SK-N-SH (cell line): ENCODE data around the gene PODXL. TPM values are rescaled to one million over a fixed set of nuclear protein-coding genes. Genes with fewer than 3 reads are reported as not detected.

Experiments used
- CTCF ChIA-PET: fragments of 300-600, 350-600 bp; formaldehyde crosslinking; extraction: SDS; loops from one replicate; lab custom pipeline; 2021; lab: Yijun Ruan, JAX
- POLR2A ChIA-PET: fragments of 350-600 bp; sonication (Branson Sonifier 250); formaldehyde crosslinking; extraction: SDS; loops from one replicate; lab custom pipeline; 2020; ENCODE audit warnings: antibody characterized with exemption, inconsistent platforms; lab: Yijun Ruan, JAX
- DNase-seq: peaks from one replicate; pipeline ENCODE4 v3.0.0; 2012
- H2AFZ ChIP-seq: fragments of 200-600 bp; sonication (generic); 2 replicates; pipeline ENCODE4 v1.8.1; 2016; ENCODE audit warnings: antibody characterized with exemption, mild to moderate bottlenecking, low read depth
- H3F3A ChIP-seq: fragments of 200-600 bp; sonication (generic); replicated peaks from 2 replicates; pipeline ENCODE3; 2016; ENCODE audit warnings: antibody characterized with exemption, mild to moderate bottlenecking; ENCODE audit not compliant: insufficient read depth
- H3K27ac ChIP-seq, 2 experiments: fragments of 200-500 bp in 1 of 2; fragments of 200-600 bp in 1 of 2; sonication (Bioruptor generic) in 1 of 2; sonication (generic), shearing (Covaris generic) in 1 of 2; 2 replicates each; pipeline versions ENCODE4 v1.5.1 to v1.6.1; 2014 to 2016; ENCODE audit warnings: low read depth in 2 of 2, inconsistent platforms in 1 of 2, low read length in 1 of 2, mild to moderate bottlenecking in 1 of 2, mixed read lengths in 1 of 2
- H3K27me3 ChIP-seq: fragments of 200-600 bp; sonication (generic), shearing (Covaris generic); 2 replicates; pipeline ENCODE4 v1.6.1; 2016; ENCODE audit warnings: mixed run types; ENCODE audit not compliant: insufficient read depth
- H3K36me3 ChIP-seq, 2 experiments: fragments of 200-500 bp in 1 of 2; fragments of 200-600 bp in 1 of 2; sonication (Bioruptor generic) in 1 of 2; sonication (generic) in 1 of 2; replicated peaks in 1 of 2; 2 replicates each; pipeline versions ENCODE3 to v1.5.1; 2014 to 2016; ENCODE audit warnings: low read length in 1 of 2, mild to moderate bottlenecking in 1 of 2; ENCODE audit not compliant: insufficient read depth in 2 of 2, control insufficient read depth in 1 of 2
- H3K4me1 ChIP-seq, 2 experiments: fragments of 200-500 bp in 1 of 2; fragments of 200-600 bp in 1 of 2; sonication (Bioruptor generic) in 1 of 2; sonication (generic), shearing (Covaris generic) in 1 of 2; 2 replicates each; pipeline versions ENCODE4 v1.5.1 to v1.6.1; 2014 to 2016; ENCODE audit warnings: low read depth in 1 of 2, low read length in 1 of 2, mixed run types in 1 of 2; ENCODE audit not compliant: insufficient read depth in 2 of 2, control insufficient read depth in 1 of 2
- H3K4me2 ChIP-seq: fragments of 200-600 bp; sonication (generic), shearing (Covaris generic); 2 replicates; pipeline ENCODE4 v1.6.1; 2017; ENCODE audit warnings: mixed run types
- H3K4me3 ChIP-seq, 2 experiments: fragments of 200-500 bp in 1 of 2; fragments of 200-600 bp in 1 of 2; sonication (Bioruptor generic) in 1 of 2; sonication (generic), shearing (Covaris generic) in 1 of 2; 2 replicates each; pipeline versions ENCODE4 v1.5.1 to v1.8.1; 2014 to 2016; ENCODE audit warnings: low read depth in 2 of 2, inconsistent platforms in 1 of 2, low read length in 1 of 2, mild to moderate bottlenecking in 1 of 2, mixed read lengths in 1 of 2, moderate library complexity in 1 of 2
- H3K79me2 ChIP-seq: fragments of 200-600 bp; sonication (generic); 2 replicates; pipeline ENCODE4 v1.8.1; 2017; ENCODE audit warnings: mild to moderate bottlenecking; ENCODE audit not compliant: insufficient read depth
- H3K9ac ChIP-seq: fragments of 200-600 bp; sonication (generic); 2 replicates; pipeline ENCODE4 v1.6.1; 2017; ENCODE audit warnings: mixed run types
- H3K9me2 ChIP-seq: fragments of 200-600 bp; sonication (generic); 2 replicates; pipeline ENCODE4 v1.6.1; 2017; ENCODE audit warnings: mixed run types
- H3K9me3 ChIP-seq: fragments of 200-600 bp; sonication (generic); 2 replicates; pipeline ENCODE4 v1.6.1; 2017; ENCODE audit warnings: mixed run types, mild to moderate bottlenecking, moderate library complexity
- H4K20me1 ChIP-seq: fragments of 200-600 bp; sonication (generic); 2 replicates; pipeline ENCODE4 v1.6.1; 2017; ENCODE audit warnings: mild to moderate bottlenecking, mixed run types; ENCODE audit not compliant: insufficient read depth
- CTCF ChIP-seq: fragments of 200-600 bp; sonication (generic); IDR thresholded peaks from 2 replicates; pipeline ENCODE4 v1.6.1; 2017; ENCODE audit warnings: antibody characterized with exemption, mild to moderate bottlenecking, moderate library complexity
- EZH2phosphoT487 ChIP-seq: fragments of 200-600 bp; sonication (generic); IDR thresholded peaks from 2 replicates; pipeline ENCODE4 v1.6.1; 2017; ENCODE audit warnings: low read depth, mixed run types, mild to moderate bottlenecking, antibody characterized with exemption, moderate library complexity, borderline replicate concordance
- FOSL2 ChIP-seq: IDR thresholded peaks from 2 replicates; pipeline ENCODE4 v1.4.0; 2012; ENCODE audit warnings: low read depth, mild to moderate bottlenecking, moderate library complexity, borderline replicate concordance
- FOXJ3 ChIP-seq: sonication (generic); formaldehyde crosslinking; IDR thresholded peaks from 2 replicates; pipeline ENCODE4 v1.5.1; 2020; ENCODE audit warnings: mild to moderate bottlenecking, missing genetic modification reagents
- GABPA ChIP-seq: IDR thresholded peaks from 2 replicates; pipeline ENCODE4 v1.4.0; 2012; ENCODE audit warnings: low read depth, mild to moderate bottlenecking
- GATA2 ChIP-seq: sonication (generic); formaldehyde crosslinking; IDR thresholded peaks from 2 replicates; pipeline ENCODE4 v1.5.0; 2020; ENCODE audit warnings: mild to moderate bottlenecking, missing genetic modification reagents
- MAX ChIP-seq: IDR thresholded peaks from 2 replicates; pipeline ENCODE4 v1.4.0; 2012; ENCODE audit warnings: low read depth
- MEF2A ChIP-seq: IDR thresholded peaks from 2 replicates; pipeline ENCODE4 v1.4.0; 2012; ENCODE audit warnings: low read depth, borderline replicate concordance
- NFIC ChIP-seq: IDR thresholded peaks from 2 replicates; pipeline ENCODE4 v1.4.0; 2012; ENCODE audit warnings: borderline replicate concordance
- NRF1 ChIP-seq: IDR thresholded peaks from 2 replicates; pipeline ENCODE4 v1.6.1; 2012; ENCODE audit warnings: low read depth, mild to moderate bottlenecking, low read length
- PBX3 ChIP-seq: IDR thresholded peaks from 2 replicates; pipeline ENCODE4; 2012
- RCOR1 ChIP-seq: fragments of 150-350 bp; IDR thresholded peaks from 2 replicates; pipeline ENCODE4 v1.6.1; 2017; ENCODE audit warnings: antibody characterized with exemption, low read length
- SIN3A ChIP-seq: IDR thresholded peaks from 2 replicates; pipeline ENCODE4 v1.6.1; 2012; ENCODE audit warnings: low read depth, mild to moderate bottlenecking, low read length, moderate library complexity, borderline replicate concordance
- SMC3 ChIP-seq: IDR thresholded peaks from 2 replicates; pipeline ENCODE4 v1.6.1; 2012; ENCODE audit warnings: low read depth, low read length, improper control_type of control experiment
- TCF12 ChIP-seq: IDR thresholded peaks from 2 replicates; pipeline ENCODE4 v1.4.0; 2012
- USF1 ChIP-seq: IDR thresholded peaks from 2 replicates; pipeline ENCODE4 v1.4.0; 2012; ENCODE audit warnings: low read depth, borderline replicate concordance
- USF2 ChIP-seq: fragments of 150-350 bp; IDR thresholded peaks from 2 replicates; pipeline ENCODE4 v1.6.1; 2017; ENCODE audit warnings: antibody characterized with exemption, low read length, low read depth, borderline replicate concordance
- YY1 ChIP-seq: IDR thresholded peaks from 2 replicates; pipeline ENCODE4 v1.4.0; 2012; ENCODE audit warnings: low read depth, mild to moderate bottlenecking
- ZBTB33 ChIP-seq: IDR thresholded peaks from 2 replicates; pipeline ENCODE4 v1.4.0; 2012; ENCODE audit warnings: low read depth, borderline replicate concordance
- polyA plus RNA-seq, 3 experiments: library from polyadenylated mRNA; depleted of rRNA; stranded (reverse); fragments of >200 nt; gene quantifications; 2 replicates each; pipeline ENCODE4 v1.2.3, GENCODE V29; 2012

PODXL gene
- polyA plus RNA-seq, 1 of the 3 experiments (the other 2 are of a cell fraction): 76.1 TPM

GRCh38 chr7:131525820-131526219 lies 30.6 kb downstream of the PODXL start (continued):
- TF ChIP-seq RCOR1: no peak
- TF ChIP-seq TCF12: no peak
- TF ChIP-seq NFIC: no peak
- no peak for TF ChIP-seq GABPA

- H3K27me3 ChIP-seq: no peaks in the 10 kb centered on the region
- H3K27ac ChIP-seq: no peak overlapping the region
- peaks cover 69% of the 10 kb centered on the region for H3F3A ChIP-seq
- peaks cover 100% of the 10 kb centered on the region for H3K79me2 ChIP-seq
- peaks cover 0 to 4% of the 10 kb centered on the region in 2 experiments for H3K36me3 ChIP-seq
- POLR2A ChIA-PET: no interaction called here
- H3K9me2 ChIP-seq: no peaks in the 10 kb centered on the region
- H3K4me1 ChIP-seq: peaks cover 0 to 2% of the 10 kb centered on the region in 2 experiments; a peak in 1 of 4 replicates
- CTCF ChIA-PET: interaction anchor here (0.7 to 1.4 kb wide), 4 partner anchors 10 to 130 kb away, joined by 3 to 5 read pairs (median 3); no protein-coding TSS in a partner anchor
- H3K9me3 ChIP-seq: no peaks in the 10 kb centered on the region
- no peak overlapping the region for H3K4me2 ChIP-seq
- no peak overlapping the region for H2AFZ ChIP-seq
- DNase-seq: no peak
- peaks cover 100% of the 10 kb centered on the region for H4K20me1 ChIP-seq
- no peak for TF ChIP-seq MEF2A
- no peak for TF ChIP-seq USF2
- TF ChIP-seq SMC3: no peak
- no peak for TF ChIP-seq YY1
- TF ChIP-seq NRF1: no peak
- no peak for TF ChIP-seq USF1
- no peak for TF ChIP-seq CTCF
- TF ChIP-seq NFIC: no peak
- no peak for TF ChIP-seq MAX
- no peak for TF ChIP-seq PBX3
- TF ChIP-seq ZBTB33: no peak
- no peak for TF ChIP-seq GATA2 (CRISPR knock-in tag)
- no peak for TF ChIP-seq SIN3A
- no peak for TF ChIP-seq FOXJ3 (CRISPR knock-in tag)
- no peak for TF ChIP-seq EZH2phosphoT487
- no peak for TF ChIP-seq FOSL2
- H3K4me3 ChIP-seq: no peak overlapping the region
- no peak overlapping the region for H3K9ac ChIP-seq
Observed at GRCh38 chr7:131524703-131525102, 31.7 kb downstream of the PODXL start.
